ENCODE results near the gene SOS2.

Gene SOS2

GRCh38 chr14:50156111-50156510 lies 75.3 kb downstream of the SOS2 start:
- TF ChIP-seq ZFX (IDR thresholded peaks at IDR 0.05; ENCODE audit: borderline replicate concordance) (no peak), CTCF (IDR thresholded peaks at IDR 0.05) (no peak)
- H3K27ac ChIP-seq: no peak overlapping the region

- TF ChIP-seq ZFX (IDR thresholded peaks at IDR 0.05; ENCODE audit: borderline replicate concordance) (no peak), CTCF (IDR thresholded peaks at IDR 0.05) (no peak)
- H3K27ac ChIP-seq: no peak overlapping the region
These were observed 82.6 kb downstream of the SOS2 start for GRCh38 chr14:50148799-50149198.

- TF ChIP-seq CTCF (IDR thresholded peaks at IDR 0.05) (no peak), ZFX (IDR thresholded peaks at IDR 0.05; ENCODE audit: borderline replicate concordance) (no peak)
- H3K27ac ChIP-seq: no peak overlapping the region
These were observed 92.2 kb downstream of the SOS2 start for GRCh38 chr14:50139192-50139591.

- no peak overlapping the region for H3K27ac ChIP-seq
- TF ChIP-seq ZFX (IDR thresholded peaks at IDR 0.05; ENCODE audit: borderline replicate concordance) (no peak), CTCF (IDR thresholded peaks at IDR 0.05) (no peak)
These were observed 103.6 kb downstream of the SOS2 start for GRCh38 chr14:50127802-50128201.

- TF ChIP-seq CTCF (IDR thresholded peaks at IDR 0.05) (no peak), ZFX (IDR thresholded peaks at IDR 0.05; ENCODE audit: borderline replicate concordance) (no peak)
These were observed 108.3 kb downstream of the SOS2 start for GRCh38 chr14:50123062-50123461.

GRCh38 chr14:50122291-50122690 lies 109.1 kb downstream of the SOS2 start:
- H3K27ac ChIP-seq: no peak overlapping the region
- TF ChIP-seq ZFX (IDR thresholded peaks at IDR 0.05; ENCODE audit: borderline replicate concordance): no peak
- no peak for TF ChIP-seq CTCF (IDR thresholded peaks at IDR 0.05)

More at GRCh38 chr14:50123062-50123461, 108.3 kb downstream of the SOS2 start:
- H3K27ac ChIP-seq: no peak overlapping the region

GRCh38 chr14:50121486-50121885 lies 109.9 kb downstream of the SOS2 start:
- H3K27ac ChIP-seq: no peak overlapping the region
- no peak for TF ChIP-seq CTCF (IDR thresholded peaks at IDR 0.05)
- TF ChIP-seq ZFX (IDR thresholded peaks at IDR 0.05; ENCODE audit: borderline replicate concordance): no peak
